ENCODE data around the gene MECP2.
"Not testable (repeated sequence)": the region's sequence is repeated elsewhere in the genome, so short reads cannot be mapped to it uniquely, and the experiment has no call there.

MECP2 gene

GRCh38 chrX:153984351-153985178 lies 113.0 kb downstream of the MECP2 start:
- no peak for DNase-seq

- DNase-seq, result no peak
These were observed 114.2 kb downstream of the MECP2 start for GRCh38 chrX:153983321-153983801.

GRCh38 chrX:153981771-153982533 lies 115.6 kb downstream of the MECP2 start:
- no peak for DNase-seq

GRCh38 chrX:153981231-153981630 lies 116.3 kb downstream of the MECP2 start:
- DNase-seq, result no peak

- DNase-seq, result not testable (repeated sequence)
These were observed 117.1 kb downstream of the MECP2 start for GRCh38 chrX:153980394-153980793.

GRCh38 chrX:153974726-153975286 lies 122.7 kb downstream of the MECP2 start:
- no peak for DNase-seq

- DNase-seq, result peak; percentile 40
These were observed 123.4 kb downstream of the MECP2 start for GRCh38 chrX:153974003-153974725.

- peak; percentile 85 for DNase-seq
These were observed 124.2 kb downstream of the MECP2 start for GRCh38 chrX:153973127-153974002.

GRCh38 chrX:153972368-153973126 lies 125.0 kb downstream of the MECP2 start, which contains the start of gene TMEM187:
Gene TMEM187 (plus strand): TSS chrX:153972754. CDS start chrX:153982063, 9,309 bp downstream.
- DNase-seq, result peak; percentile 94
